ENCODE measurements around the gene GOLGA6L2.
"Not testable (repeated sequence)": the region's sequence is repeated elsewhere in the genome, so short reads cannot be mapped to it uniquely, and the experiment has no call there.

DNA sequence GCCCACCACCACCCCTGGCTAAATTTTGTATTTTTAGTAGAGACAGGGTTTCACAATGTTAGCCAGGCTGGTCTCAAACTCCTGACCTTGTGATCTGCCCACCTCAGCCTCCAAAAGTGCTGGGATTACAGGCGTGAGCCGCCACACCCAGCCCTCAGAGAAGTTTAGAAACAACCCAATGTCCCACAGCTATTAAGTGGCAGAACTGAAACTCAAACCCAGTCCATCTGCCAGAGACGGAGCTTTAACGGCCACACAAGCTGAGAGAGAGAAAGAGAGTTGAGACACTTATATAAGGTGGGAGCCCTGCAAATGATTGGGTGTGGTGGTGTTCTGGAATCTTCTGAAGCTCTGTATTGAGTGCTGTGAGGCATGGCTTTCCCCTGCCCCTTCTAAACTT, 48.7 kb downstream of the GOLGA6L2 start:
- TF ChIP-seq POLR2A (IDR thresholded peaks at IDR 0.05): not testable (repeated sequence)
- TF ChIP-seq, protein P1, sequence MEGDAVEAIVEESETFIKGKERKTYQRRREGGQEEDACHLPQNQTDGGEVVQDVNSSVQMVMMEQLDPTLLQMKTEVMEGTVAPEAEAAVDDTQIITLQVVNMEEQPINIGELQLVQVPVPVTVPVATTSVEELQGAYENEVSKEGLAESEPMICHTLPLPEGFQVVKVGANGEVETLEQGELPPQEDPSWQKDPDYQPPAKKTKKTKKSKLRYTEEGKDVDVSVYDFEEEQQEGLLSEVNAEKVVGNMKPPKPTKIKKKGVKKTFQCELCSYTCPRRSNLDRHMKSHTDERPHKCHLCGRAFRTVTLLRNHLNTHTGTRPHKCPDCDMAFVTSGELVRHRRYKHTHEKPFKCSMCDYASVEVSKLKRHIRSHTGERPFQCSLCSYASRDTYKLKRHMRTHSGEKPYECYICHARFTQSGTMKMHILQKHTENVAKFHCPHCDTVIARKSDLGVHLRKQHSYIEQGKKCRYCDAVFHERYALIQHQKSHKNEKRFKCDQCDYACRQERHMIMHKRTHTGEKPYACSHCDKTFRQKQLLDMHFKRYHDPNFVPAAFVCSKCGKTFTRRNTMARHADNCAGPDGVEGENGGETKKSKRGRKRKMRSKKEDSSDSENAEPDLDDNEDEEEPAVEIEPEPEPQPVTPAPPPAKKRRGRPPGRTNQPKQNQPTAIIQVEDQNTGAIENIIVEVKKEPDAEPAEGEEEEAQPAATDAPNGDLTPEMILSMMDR (IDR thresholded peaks at IDR 0.05): not testable (repeated sequence)

Data from esophagus squamous epithelium (tissue), 4 donors.